NCI-H460 (cell line): Measurements from ENCODE around the gene TLN1. TPM values are rescaled to one million over a fixed set of nuclear protein-coding genes. Genes with fewer than 3 reads are reported as not detected.

ENCODE experiments used
- DNase-seq: peaks from one replicate; pipeline ENCODE4 v3.0.0-alpha.2; 2016; ENCODE audit warnings: low read depth; ENCODE audit errors: extremely low read depth
- total RNA-seq: library from RNA; depleted of rRNA; stranded (reverse); fragments of >200 nt; shearing (Covaris generic); gene quantifications from 2 replicates; pipeline ENCODE4 v1.2.3, GENCODE V29; 2014

TLN1 gene
- total RNA-seq, 1 experiment from 2014 or later = 44.8 TPM

- DNase-seq = peak; percentile 40
Measured at GRCh38 chr9:35729700-35730485, 2.1 kb downstream of the TLN1 start.

GRCh38 chr9:35729101-35729500 is 2.9 kb downstream of the TLN1 start:
- no peak for DNase-seq

- DNase-seq = no peak
Measured at GRCh38 chr9:35728041-35728971, 3.7 kb downstream of the TLN1 start.

GRCh38 chr9:35727676-35728040 is 4.3 kb downstream of the TLN1 start:
- DNase-seq = no peak

- no peak for DNase-seq
Measured at GRCh38 chr9:35726931-35727330, 5.1 kb downstream of the TLN1 start.

GRCh38 chr9:35725362-35725761 is 6.6 kb downstream of the TLN1 start:
- DNase-seq = no peak

GRCh38 chr9:35723908-35724307 is 8.1 kb downstream of the TLN1 start:
- DNase-seq = no peak

GRCh38 chr9:35723426-35723825 is 8.6 kb downstream of the TLN1 start:
- DNase-seq = no peak

GRCh38 chr9:35719546-35719945 is 12.4 kb downstream of the TLN1 start:
- DNase-seq = no peak

GRCh38 chr9:35718721-35719511 is 13.1 kb downstream of the TLN1 start:
- no peak for DNase-seq

GRCh38 chr9:35717132-35717870 is 14.7 kb downstream of the TLN1 start:
- no peak for DNase-seq

- DNase-seq = no peak
Measured at GRCh38 chr9:35716230-35716629, 15.8 kb downstream of the TLN1 start.

GRCh38 chr9:35714579-35715252 is 17.3 kb downstream of the TLN1 start:
- DNase-seq = no peak

- DNase-seq = no peak
Measured at GRCh38 chr9:35714123-35714522, 17.9 kb downstream of the TLN1 start.

GRCh38 chr9:35713578-35713977 is 18.4 kb downstream of the TLN1 start:
- no peak for DNase-seq

- DNase-seq = no peak
Measured at GRCh38 chr9:35712762-35713400, 19.1 kb downstream of the TLN1 start.

GRCh38 chr9:35711501-35712428 is 20.2 kb downstream of the TLN1 start:
- no peak for DNase-seq

GRCh38 chr9:35710818-35711500 is 21.0 kb downstream of the TLN1 start:
- DNase-seq = no peak
